Common myeloid progenitor, CD34-positive (primary cell): ENCODE data around the gene SPA17.
A peak's percentile ranks its signal among the peaks of the same experiment; 100 is the strongest.

Experiments used
- CTCF ChIA-PET: fragments of 350-600 bp; sonication (Branson Sonifier 250); formaldehyde crosslinking; loops from one replicate; lab custom pipeline; 2021; ENCODE audit warnings: antibody characterized with exemption; lab: Charles Lee
- POLR2A ChIA-PET: fragments of 350-600 bp; sonication (Branson Sonifier 250); formaldehyde crosslinking; loops from one replicate; lab custom pipeline; 2021; ENCODE audit warnings: antibody characterized with exemption; lab: Charles Lee
- DNase-seq, 3 donors: peaks; one replicate each; pipeline versions ENCODE4 v3.0.0 to v3.0.0-alpha.2; 2013
- H3K27ac ChIP-seq, 2 experiments: 1 replicate in 1 of 2; 2 replicates in 1 of 2; pipeline ENCODE4 v1.7.0; 2013; ENCODE audit warnings: inconsistent platforms in 2 of 2, low read length in 2 of 2, mild to moderate bottlenecking in 2 of 2, low read depth in 1 of 2, moderate library complexity in 1 of 2; ENCODE audit not compliant: severe bottlenecking in 2 of 2, insufficient read depth in 1 of 2, poor library complexity in 1 of 2
- H3K27me3 ChIP-seq, 5 experiments: replicated peaks in 2 of 5; 1 replicate in 3 of 5; 2 replicates in 2 of 5; pipeline versions ENCODE4 v1.6.1 to v1.7.0; 2013; ENCODE audit warnings: low read length in 4 of 5, mild to moderate bottlenecking in 2 of 5, moderate library complexity in 2 of 5, inconsistent platforms in 1 of 5; ENCODE audit not compliant: insufficient read depth in 5 of 5, control insufficient read depth in 4 of 5
- H3K36me3 ChIP-seq, 4 experiments: 1 replicate in 2 of 4; 2 replicates in 2 of 4; pipeline versions ENCODE4 v1.6.1 to v1.7.0; 2013; ENCODE audit warnings: low read length in 3 of 4, control low read depth in 1 of 4, mild to moderate bottlenecking in 1 of 4; ENCODE audit not compliant: control insufficient read depth in 4 of 4, insufficient read depth in 4 of 4
- H3K4me1 ChIP-seq, 4 experiments: 1 replicate in 3 of 4; 2 replicates in 1 of 4; pipeline versions ENCODE4 v1.6.1 to v1.7.1; 2013; ENCODE audit warnings: low read length in 3 of 4, mild to moderate bottlenecking in 3 of 4, control low read depth in 1 of 4, inconsistent platforms in 1 of 4, moderate library complexity in 1 of 4; ENCODE audit not compliant: control insufficient read depth in 4 of 4, insufficient read depth in 4 of 4; ENCODE audit errors: control extremely low read depth in 1 of 4
- H3K4me3 ChIP-seq, 7 experiments: 1 replicate in 4 of 7; 2 replicates in 3 of 7; pipeline versions ENCODE4 v1.5.1 to v1.7.0; 2013; ENCODE audit warnings: mild to moderate bottlenecking in 7 of 7, low read length in 6 of 7, moderate library complexity in 6 of 7, inconsistent platforms in 2 of 7, low read depth in 2 of 7, control low read depth in 1 of 7; ENCODE audit not compliant: insufficient read depth in 4 of 7, control insufficient read depth in 1 of 7; ENCODE audit errors: extremely low read depth in 1 of 7
- H3K9me3 ChIP-seq, 5 experiments: 1 replicate in 4 of 5; 2 replicates in 1 of 5; pipeline versions ENCODE4 v1.6.1 to v1.7.1; 2013; ENCODE audit warnings: low read length in 4 of 5, mild to moderate bottlenecking in 2 of 5, inconsistent platforms in 1 of 5, low read depth in 1 of 5, moderate library complexity in 1 of 5; ENCODE audit not compliant: control insufficient read depth in 4 of 5, insufficient read depth in 2 of 5; ENCODE audit errors: control extremely low read depth in 1 of 5
- WGBS: methylation state at CpG from one replicate; pipeline ENCODE4 v1.1.5; 2013; ENCODE audit not compliant: insufficient coverage; 5-methylcytosine and 5-hydroxymethylcytosine counted together

The SPA17 gene

DNA sequence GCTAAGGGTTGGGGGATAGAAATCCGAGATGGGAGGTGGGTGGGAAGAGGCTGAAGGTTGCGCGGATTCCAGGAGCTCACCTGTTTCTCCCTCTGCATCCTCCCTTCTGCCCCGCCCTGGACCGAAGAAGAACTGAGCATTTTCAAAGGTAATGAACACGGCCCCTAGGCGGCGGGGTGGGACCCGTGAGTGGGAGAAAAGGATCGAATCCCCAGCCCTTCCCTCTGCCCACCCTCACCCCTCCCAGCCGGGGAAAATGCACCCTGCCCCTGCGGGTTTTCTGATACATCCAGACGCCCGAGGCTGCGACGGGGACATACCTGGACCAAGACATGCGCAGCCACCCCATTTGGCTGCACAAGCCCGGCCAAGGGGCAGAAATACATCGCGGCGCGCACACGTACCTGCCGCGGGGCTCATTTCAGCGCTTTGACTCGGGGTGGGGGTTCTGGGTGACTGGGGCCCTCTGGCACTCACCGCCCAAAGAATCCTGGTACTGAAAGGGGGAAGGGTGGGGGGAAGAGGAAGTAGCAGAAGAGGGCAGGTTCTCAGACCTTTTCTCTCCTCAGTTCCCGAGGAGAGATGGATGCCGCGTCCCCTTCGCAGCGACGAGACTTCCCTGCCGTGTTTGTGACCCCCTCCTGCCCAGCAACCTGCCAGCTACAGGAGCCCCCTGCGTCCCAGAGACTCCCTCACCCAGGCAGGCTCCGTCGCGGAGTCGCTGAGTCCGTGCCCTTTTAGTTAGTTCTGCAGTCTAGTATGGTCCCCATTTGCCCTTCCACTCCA, 72.3 kb downstream of the SPA17 start:
- Histone ChIP-seq H3K9me3 (no peaks in the 10 kb centered on the region), H3K4me1 (peaks cover 0 to 36% (median 20%) of the 10 kb centered on the region in 4 experiments), H3K27ac (peak overlapping the region in 1 of 2 experiments; percentile 36), H3K27me3 (no peaks in the 10 kb centered on the region), H3K36me3 (peaks cover 0 to 9% (median 0%) of the 10 kb centered on the region in 4 experiments), H3K4me3 (peak overlapping the region; percentile 37 to 91 (median 81))
- peak in 2 of 3 donors; percentile 62 to 72 for DNase-seq
- CTCF ChIA-PET = interaction anchor here (0.8 to 16.4 kb wide), 18 partner anchors 9 to 151 kb away, joined by 3 to 205 read pairs (median 5); partner anchors contain the start of genes ESAM, SIAE and VSIG2
- WGBS = under 1% methylated on average over 28 of the region's 41 CpGs
- POLR2A ChIA-PET = interaction anchor here (1.0 to 1.2 kb wide), 2 partner anchors 12 to 16 kb away, joined by 3 read pairs; partner anchors contain the start of gene ESAM

DNA sequence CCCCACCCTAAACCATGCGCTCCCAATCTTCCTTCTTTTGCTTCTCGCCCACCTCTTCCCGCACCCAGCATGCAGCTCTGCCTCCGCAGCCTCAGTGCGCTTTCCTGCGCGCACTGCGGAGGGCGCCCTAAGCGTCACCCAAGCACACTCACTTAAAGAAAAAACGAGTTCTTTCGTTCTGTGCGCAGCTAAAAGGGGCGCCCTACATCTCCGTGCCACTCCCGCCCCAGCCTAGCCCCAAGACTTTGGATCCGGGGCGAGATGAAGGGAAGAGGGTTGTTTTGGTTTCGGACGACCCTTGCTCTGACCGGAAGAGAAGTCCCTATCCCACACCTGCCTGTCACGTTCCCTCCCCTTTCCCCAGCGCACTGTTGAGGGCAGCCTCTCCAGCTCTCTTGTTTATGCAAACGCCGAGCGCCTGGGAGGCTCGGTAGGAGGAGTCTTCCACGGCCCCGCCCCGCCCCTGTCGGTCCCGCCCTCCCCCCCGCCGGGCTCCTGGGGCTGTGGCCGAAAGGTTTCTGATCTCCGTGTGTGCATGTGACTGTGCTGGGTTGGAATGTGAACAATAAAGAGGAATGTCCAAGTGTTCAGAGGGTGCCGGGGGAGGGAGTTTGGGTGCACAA, 73.0 kb downstream of the SPA17 start:
- POLR2A ChIA-PET = interaction anchor here (1.0 to 1.2 kb wide), 2 partner anchors 11 to 16 kb away, joined by 3 read pairs; partner anchors contain the start of gene ESAM
- H3K27me3 ChIP-seq = no peaks in the 10 kb centered on the region
- DNase-seq = peak; percentile 87 to 91 (median 88)
- peaks cover 0 to 9% (median 0%) of the 10 kb centered on the region in 4 experiments for H3K36me3 ChIP-seq
- peak overlapping the region; percentile 37 to 91 (median 81) for H3K4me3 ChIP-seq
- WGBS = 3% methylated on average over 30 of the region's 37 CpGs
- H3K9me3 ChIP-seq = no peaks in the 10 kb centered on the region
- peaks cover 0 to 29% (median 13%) of the 10 kb centered on the region in 4 experiments for H3K4me1 ChIP-seq
- CTCF ChIA-PET = interaction anchor here (0.8 to 16.4 kb wide), 13 partner anchors 11 to 150 kb away, joined by 3 to 205 read pairs (median 4); partner anchors contain the start of genes ESAM, SIAE and VSIG2
- H3K27ac ChIP-seq = peak overlapping the region in 1 of 2 experiments; percentile 36
